Left kidney (tissue), 2 donors: ENCODE data around the gene CD81. TPM values are rescaled to one million over a fixed set of nuclear protein-coding genes. Genes with fewer than 3 reads are reported as not detected.
A peak's percentile ranks its signal among the peaks of the same experiment; 100 is the strongest.

Experiments used
- DNase-seq: peaks from one replicate; pipeline ENCODE4 v3.0.0-alpha.2; 2013
- polyA plus RNA-seq: library from polyadenylated mRNA; unstranded; fragments of 120-200 nt; gene quantifications from one replicate; pipeline ENCODE4 v1.2.1, GENCODE V29; 2013; ENCODE audit not compliant: insufficient read length

The CD81 gene
- polyA plus RNA-seq, 1 donor, result 485 TPM

- no peak for DNase-seq
Observed at GRCh38 chr11:2388431-2389376, 11.6 kb downstream of the CD81 start.

- DNase-seq, result no peak
Observed at GRCh38 chr11:2389377-2390026, 12.4 kb downstream of the CD81 start.

- DNase-seq, result no peak
Observed at GRCh38 chr11:2390091-2390724, 13.1 kb downstream of the CD81 start.

- DNase-seq, result no peak
Observed at GRCh38 chr11:2390725-2391151, 13.6 kb downstream of the CD81 start.

- no peak for DNase-seq
Observed at GRCh38 chr11:2391181-2391975, 14.3 kb downstream of the CD81 start.

- DNase-seq, result no peak
Observed at GRCh38 chr11:2392241-2392959, 15.3 kb downstream of the CD81 start.

- no peak for DNase-seq
Observed at GRCh38 chr11:2393111-2393868, 16.2 kb downstream of the CD81 start.

- DNase-seq, result no peak
Observed at GRCh38 chr11:2393941-2394817, 17.1 kb downstream of the CD81 start.

GRCh38 chr11:2394818-2395105 lies 17.7 kb downstream of the CD81 start:
- no peak for DNase-seq

GRCh38 chr11:2395211-2395730 lies 18.2 kb downstream of the CD81 start:
- DNase-seq, result no peak

- DNase-seq, result no peak
Observed at GRCh38 chr11:2395856-2396255, 18.7 kb downstream of the CD81 start.

- no peak for DNase-seq
Observed at GRCh38 chr11:2396471-2396870, 19.4 kb downstream of the CD81 start.

GRCh38 chr11:2397005-2397404 lies 19.9 kb downstream of the CD81 start:
- no peak for DNase-seq

- no peak for DNase-seq
Observed at GRCh38 chr11:2398664-2399355, 21.7 kb downstream of the CD81 start.

- DNase-seq, result no peak
Observed at GRCh38 chr11:2399488-2400068, 22.5 kb downstream of the CD81 start.

- peak; percentile 100 for DNase-seq
Observed at GRCh38 chr11:2400069-2400761, 23.1 kb downstream of the CD81 start, which contains the start of gene TSSC4. Gene TSSC4, plus strand, starts transcription at chr11:2400750. Its CDS starts 1,884 bp downstream, at chr11:2402634.

GRCh38 chr11:2400762-2401435 lies 23.8 kb downstream of the CD81 start:
- no peak for DNase-seq
